SKM-1 (cell line): ENCODE measurements around the gene HLA-DPB1.
A peak's percentile ranks its signal among the peaks of the same experiment; 100 is the strongest.

Experiments used
- DNase-seq: peaks from one replicate; lab custom pipeline; 2025; ENCODE audit not compliant: unreplicated experiment; lab: John Stamatoyannopoulos, UW

The HLA-DPB1 gene

GRCh38 chr6:33070909-33071308 lies 4.9 kb upstream of the HLA-DPB1 start:
- no peak for DNase-seq

DNA sequence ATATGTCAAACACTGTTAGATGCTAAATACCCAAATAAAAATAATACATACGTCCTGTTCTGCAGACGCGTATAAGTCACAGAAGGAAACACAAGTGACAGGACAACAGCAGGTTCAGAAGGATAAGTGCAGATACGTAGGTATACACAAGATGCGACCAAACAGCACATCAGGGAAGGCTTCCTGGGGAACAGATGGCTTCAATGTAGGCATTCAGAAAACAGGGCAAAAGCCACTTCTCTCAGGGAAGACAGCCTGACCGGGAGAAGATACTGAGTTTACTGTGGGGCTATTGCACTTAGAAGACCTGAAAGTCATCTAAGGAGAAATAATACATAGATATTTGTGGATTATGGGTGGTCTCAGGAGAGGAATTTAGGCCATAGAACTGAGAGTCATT lies 4.2 kb upstream of the HLA-DPB1 start:
- DNase-seq: no peak

DNA sequence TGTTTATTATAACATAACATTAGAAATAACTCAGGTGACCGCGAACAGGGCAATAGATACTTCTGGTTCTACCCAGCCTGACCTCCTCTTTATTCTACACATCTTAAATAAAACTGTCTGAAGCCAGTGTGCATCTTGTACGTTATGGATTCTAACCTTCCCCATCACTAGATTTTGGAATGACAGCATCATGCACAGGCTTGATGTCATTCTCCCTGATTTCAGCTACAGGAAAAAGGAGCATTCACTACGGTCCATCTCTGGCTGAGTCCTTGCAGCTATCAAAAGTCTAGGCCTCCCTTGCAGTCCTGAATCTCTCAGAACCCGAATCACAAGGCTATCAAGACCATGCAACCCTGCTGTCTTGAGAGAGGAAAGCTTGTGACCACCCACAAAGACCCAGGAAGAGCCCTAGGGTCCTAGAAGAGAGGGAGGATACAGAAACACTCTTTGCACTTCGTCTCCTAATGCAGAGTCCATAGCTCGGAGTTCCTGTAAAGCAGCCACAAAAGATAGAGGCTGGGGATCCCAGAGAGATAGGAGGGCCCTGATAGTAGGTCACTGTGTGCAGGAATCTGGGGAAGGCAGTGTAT lies 3.2 kb upstream of the HLA-DPB1 start:
- DNase-seq: no peak

GRCh38 chr6:33073431-33073871 lies 2.3 kb upstream of the HLA-DPB1 start, which contains the start of gene HLA-DPA1:
Gene HLA-DPA1, minus strand, starts transcription at chr6:33073649.
- DNase-seq: peak; percentile 87

DNA sequence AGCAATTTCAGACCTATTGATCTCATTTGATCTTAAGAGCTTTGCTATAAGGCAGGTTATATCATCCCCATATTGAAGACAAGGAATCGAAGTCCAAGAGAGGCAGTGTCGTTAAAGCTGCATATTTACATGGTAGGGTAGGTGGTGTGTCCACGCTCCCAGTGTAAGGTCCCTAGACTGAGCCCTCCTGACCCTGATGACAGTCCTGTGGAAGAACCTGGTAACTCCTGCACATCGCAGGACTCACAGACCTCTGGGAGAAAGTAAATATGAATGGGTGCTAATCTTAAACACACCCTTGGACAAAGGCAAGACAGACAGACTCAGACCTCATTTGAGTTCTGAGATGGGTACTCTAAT lies 602 bp upstream of the HLA-DPB1 start:
- DNase-seq: no peak

DNA sequence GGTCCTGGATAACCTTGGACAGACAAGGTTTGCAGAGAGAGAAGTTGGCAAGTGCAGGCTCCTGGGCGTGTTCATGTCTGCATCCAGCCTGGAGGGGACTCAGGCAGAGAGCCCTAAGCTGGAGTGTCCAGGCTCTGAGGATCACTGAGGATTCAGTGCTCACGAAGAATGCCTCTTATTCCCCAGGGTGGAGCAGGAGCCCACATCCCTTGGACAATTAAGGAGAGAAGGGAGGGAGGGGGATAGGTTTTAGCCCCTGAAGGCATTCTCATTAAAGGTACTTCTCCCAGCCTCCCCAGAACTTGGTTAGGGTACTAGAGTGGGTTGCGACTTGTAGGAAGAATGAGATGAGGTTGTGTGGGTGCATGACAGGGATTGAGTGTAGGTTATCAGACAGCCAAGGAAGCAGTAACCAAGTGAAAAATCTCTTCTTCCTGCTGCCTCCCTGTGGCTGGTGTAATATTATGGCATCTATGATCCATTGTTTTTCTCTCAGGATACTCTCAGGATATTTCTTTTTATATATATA lies 680 bp downstream of the HLA-DPB1 start:
- no peak for DNase-seq

DNA sequence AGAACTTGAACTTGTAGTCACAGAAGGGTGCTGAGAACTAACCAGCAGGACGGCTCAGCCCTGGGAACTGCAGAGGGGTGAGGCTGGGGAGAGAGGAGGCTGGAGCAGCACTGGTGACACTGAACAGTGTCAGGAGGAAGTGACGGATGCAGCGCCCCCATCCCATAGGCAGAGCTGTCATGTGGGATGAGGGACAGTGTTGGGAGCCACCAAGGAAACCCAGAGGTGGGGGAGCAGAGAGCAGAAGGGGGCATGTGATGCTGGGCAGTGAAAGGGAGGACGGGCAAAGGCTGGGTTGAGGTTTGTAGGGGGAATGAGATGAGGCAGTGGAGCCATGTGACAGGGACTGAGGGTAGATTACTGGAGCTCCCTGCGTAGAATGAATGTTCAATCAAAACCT lies 2.1 kb downstream of the HLA-DPB1 start:
- no peak for DNase-seq

- no peak for DNase-seq
Observed at GRCh38 chr6:33078442-33078841, 2.7 kb downstream of the HLA-DPB1 start.

GRCh38 chr6:33078919-33079521 lies 3.2 kb downstream of the HLA-DPB1 start:
- DNase-seq: no peak

GRCh38 chr6:33079580-33079979 lies 3.8 kb downstream of the HLA-DPB1 start:
- DNase-seq: no peak

DNA sequence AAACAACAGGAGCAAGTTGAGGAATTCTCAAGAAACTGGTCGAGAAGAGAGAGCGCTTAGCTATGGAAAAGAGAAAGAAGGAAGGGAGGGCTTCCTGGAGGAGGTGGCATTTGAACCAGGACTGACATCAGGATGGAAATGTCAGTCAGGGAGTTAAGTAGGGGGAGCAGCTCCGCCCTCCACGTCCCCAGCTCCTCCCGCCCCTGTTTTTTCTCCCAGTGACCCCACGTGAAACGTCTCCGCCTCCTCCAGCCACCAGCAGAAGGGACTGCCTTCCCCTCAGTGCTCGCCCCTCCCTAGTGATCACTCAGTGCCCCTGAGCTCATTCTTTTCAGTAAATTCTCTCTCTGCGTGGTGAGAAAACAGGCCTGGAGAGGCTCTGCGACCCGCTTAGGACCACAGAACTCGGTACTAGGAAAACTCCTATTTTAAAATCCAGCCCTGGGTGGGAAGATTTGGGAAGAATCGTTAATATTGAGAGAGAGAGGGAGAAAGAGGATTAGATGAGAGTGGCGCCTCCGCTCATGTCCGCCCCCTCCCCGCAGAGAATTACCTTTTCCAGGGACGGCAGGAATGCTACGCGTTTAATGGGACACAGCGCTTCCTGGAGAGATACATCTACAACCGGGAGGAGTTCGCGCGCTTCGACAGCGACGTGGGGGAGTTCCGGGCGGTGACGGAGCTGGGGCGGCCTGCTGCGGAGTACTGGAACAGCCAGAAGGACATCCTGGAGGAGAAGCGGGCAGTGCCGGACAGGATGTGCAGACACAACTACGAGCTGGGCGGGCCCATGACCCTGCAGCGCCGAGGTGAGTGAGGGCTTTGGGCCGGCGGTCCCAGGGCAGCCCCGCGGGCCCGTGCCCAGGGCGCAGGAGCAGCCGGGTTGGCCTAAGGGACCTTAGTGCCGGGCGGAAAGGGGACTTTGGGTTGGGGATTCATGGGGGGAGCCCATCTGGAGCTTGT lies 4.6 kb downstream of the HLA-DPB1 start:
- no peak for DNase-seq

DNA sequence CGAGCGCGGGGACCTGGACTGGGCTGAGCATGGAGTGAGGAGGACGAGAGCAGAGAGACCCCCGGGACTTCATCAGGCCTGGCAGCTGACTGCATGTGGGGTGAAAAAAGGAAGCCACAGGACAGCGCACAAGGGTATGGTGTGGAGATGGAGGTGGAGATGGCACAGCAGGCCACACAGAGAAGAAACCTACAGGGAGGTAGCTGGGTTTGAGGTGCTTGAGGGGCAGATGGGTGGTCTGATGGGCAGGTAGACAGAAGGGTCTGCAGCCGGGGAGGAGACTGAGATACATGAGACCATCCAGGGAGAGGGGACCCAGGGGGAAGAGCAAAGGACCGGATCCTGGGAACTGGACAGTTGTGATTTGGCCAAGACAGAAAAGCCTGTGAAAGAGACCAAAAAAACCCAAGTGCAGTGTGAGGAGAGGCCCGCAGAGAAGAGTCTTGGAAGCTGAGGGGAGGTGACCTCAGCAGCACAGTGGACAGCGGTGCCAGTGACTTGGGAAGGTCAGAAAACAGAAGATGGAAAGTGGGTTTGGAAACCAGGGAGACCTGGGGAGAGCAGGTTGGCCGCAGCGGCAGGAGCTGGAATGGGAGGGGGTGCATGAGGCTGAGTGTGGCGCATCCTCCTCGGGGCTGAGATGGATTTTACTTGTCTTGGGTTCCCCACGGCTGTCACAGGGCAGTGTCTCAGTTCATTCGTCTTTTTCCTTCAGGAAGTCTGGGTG lies 5.5 kb downstream of the HLA-DPB1 start:
- no peak for DNase-seq

GRCh38 chr6:33082702-33083101 lies 6.9 kb downstream of the HLA-DPB1 start:
- peak; percentile 34 for DNase-seq

- no peak for DNase-seq
Observed at GRCh38 chr6:33085627-33086026, 9.8 kb downstream of the HLA-DPB1 start.

DNA sequence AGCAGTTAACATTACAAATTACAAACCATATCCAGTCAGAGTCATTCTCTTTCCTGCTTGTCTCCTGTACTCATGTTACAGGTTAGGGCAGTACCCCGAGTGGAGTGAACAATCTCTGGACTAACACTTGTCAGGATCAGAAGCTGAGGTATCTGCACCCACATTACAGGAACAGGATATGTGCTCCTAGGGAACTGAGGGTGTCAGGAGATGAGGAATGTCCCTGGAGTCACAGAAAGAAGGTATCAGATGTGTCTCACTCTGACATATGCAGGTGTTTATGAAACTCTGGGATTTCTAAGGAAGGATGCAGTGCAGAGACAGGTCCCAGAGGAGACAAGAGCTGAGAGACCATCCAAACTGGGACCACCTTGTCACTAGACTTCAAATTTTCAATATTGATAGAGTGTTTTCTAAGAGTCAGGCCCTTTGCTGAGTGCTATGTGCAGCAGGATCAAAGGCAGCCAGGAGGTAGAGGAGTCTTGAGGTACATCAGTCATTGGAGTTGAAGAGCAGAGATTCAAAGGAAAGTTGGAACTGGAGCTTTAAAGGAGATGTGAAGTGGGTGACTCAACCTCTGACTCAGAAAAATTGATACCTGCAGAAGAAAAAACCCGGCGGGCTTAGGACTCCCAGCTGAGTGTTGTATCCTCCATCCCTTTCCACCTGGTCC lies 12.6 kb downstream of the HLA-DPB1 start:
- no peak for DNase-seq

GRCh38 chr6:33088931-33089620 lies 13.3 kb downstream of the HLA-DPB1 start:
- DNase-seq: no peak

- peak; percentile 9 for DNase-seq
Observed at GRCh38 chr6:33091957-33092356, 16.2 kb downstream of the HLA-DPB1 start.

DNA sequence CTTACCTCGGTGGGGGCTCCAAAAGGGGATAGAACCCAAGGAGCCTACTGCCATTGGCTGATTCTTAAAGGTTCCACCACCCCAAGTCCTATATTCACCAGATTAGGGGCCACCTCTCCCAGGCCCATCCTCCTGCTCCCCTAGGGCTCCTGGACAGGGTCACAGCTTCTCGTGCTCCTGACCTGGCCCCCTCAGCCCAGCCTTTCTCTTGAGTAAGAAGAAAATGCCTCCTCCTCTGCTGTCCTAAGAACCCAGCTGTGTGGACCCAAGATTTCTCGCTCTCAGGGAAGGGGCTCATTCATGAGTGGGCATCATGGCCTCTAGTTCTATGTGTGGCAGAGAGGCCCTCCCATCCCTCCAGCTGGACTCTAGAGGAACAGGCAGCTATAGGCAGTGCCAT lies 16.6 kb downstream of the HLA-DPB1 start:
- DNase-seq: no peak

DNA sequence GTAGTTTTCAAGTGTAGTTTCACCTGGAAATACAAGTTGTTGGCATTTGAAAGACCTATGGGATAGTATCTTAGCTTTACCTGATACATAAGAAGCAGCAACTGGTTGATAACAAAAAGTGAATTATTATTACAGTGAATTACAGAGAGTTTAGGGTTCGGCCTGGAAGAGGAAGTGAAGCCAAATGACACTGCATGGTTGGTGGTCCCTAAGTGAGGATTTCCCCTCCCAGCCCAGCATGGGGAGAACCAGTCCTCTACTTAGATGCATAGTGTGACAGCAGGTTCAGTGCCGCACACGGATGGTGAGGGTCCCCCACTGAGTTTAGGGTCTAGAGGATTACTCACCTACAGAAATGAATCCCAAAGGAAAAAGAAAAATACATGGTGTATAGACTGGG lies 18.1 kb downstream of the HLA-DPB1 start:
- DNase-seq: no peak

DNA sequence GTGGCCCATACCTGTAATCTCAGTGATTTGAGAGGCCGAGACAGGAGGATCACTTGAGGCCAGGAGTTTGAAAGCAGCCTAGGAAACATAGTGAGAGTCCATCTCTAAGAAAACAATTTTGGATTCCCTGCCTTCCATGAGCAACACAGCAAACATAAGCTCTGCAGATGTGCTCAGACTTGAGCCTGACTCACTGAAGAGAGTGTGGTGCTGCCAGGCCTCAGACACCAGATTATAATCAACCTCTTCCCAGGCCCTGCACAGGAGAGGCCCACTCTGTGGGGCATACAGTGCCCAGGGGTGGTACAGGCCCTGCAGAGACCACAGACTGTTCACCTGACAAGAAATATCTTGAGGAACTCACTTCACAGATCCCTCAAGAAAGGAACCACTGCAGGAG lies 19.9 kb downstream of the HLA-DPB1 start:
- no peak for DNase-seq
